SJCRH30 (cell line): Measurements from ENCODE around the gene SRMS. TPM values are rescaled to one million over a fixed set of nuclear protein-coding genes. Genes with fewer than 3 reads are reported as not detected.
A peak's percentile ranks its signal among the peaks of the same experiment; 100 is the strongest.

Source experiments
- DNase-seq, 2 experiments: peaks; one replicate each; pipeline ENCODE4 v3.0.0-alpha.2; 2015 to 2020
- H3K27ac ChIP-seq: fragments of 250-450 bp; sonication (Bioruptor Pico); 2 replicates; pipeline ENCODE4 v1.5.1; 2020; ENCODE audit warnings: mild to moderate bottlenecking, moderate library complexity
- H3K27me3 ChIP-seq: fragments of 250-450 bp; sonication (Bioruptor Pico); 2 replicates; pipeline ENCODE4 v1.5.1; 2020; ENCODE audit warnings: mild to moderate bottlenecking, moderate library complexity
- H3K36me3 ChIP-seq: fragments of 250-450 bp; sonication (Bioruptor Pico); 2 replicates; pipeline ENCODE4 v1.5.1; 2020; ENCODE audit warnings: mild to moderate bottlenecking, moderate library complexity
- H3K4me1 ChIP-seq: fragments of 250-450 bp; sonication (Bioruptor Pico); 2 replicates; pipeline ENCODE4 v1.5.1; 2020; ENCODE audit warnings: mild to moderate bottlenecking, moderate library complexity
- H3K4me3 ChIP-seq: fragments of 250-450 bp; sonication (Bioruptor Pico); 2 replicates; pipeline ENCODE4 v1.5.1; 2020; ENCODE audit warnings: mild to moderate bottlenecking, moderate library complexity
- H3K9me3 ChIP-seq: fragments of 250-450 bp; sonication (Bioruptor Pico); replicated peaks from 2 replicates; pipeline ENCODE4 v1.5.1; 2020; ENCODE audit warnings: mild to moderate bottlenecking, moderate library complexity
- total RNA-seq: library from RNA; depleted of rRNA; stranded (reverse); fragments of >200 nt; shearing (Covaris generic); gene quantifications from 2 replicates; pipeline ENCODE4 v1.2.3, GENCODE V29; 2014

Gene SRMS
- total RNA-seq, 1 experiment from 2014 or later = not detected

DNA sequence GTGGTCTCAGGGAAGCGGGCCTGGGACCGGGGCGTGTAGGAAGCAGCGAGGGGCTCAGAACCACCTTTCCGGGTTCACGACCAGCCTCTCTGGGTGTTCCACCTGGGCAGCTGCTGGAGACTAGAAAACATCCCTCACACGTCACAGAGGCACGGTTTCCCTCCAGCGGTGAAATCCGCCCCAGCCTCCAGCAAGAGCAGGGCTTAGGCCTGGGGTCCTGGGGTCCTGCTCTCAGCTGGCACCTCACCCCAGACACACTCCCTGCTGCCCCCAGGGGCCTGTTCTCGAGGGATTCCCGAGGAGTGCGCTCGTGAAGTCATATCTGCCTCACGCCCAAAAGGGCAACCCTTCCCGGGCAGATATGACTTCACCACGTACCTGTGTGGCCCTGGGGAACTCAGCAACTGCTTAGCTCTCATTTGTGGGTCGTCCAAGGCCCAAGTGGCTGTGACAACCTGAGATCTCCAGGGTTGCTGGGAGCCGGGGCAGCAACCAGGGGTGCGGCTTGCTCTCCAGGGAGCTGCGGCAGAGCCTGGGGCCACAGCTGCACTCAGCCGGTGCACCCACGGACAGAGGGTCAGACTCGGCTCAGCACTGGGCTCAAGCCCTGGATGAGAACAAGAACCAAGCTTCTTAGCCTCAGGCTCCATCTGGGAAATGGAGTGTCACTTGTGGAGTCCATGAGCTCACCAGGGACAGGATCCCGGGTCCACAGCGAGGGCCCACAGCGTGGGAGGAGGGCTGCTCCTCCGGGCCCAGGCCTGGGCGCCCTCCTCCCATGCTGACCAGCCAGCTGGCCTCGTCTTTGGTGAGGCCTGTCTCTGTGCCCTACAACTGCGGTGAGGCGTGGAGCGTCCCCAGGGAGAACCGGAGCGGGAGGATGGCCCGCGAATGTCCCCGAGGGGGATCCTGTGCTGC, 7.1 kb upstream of the SRMS start:
- DNase-seq = no peak
- Histone ChIP-seq H3K36me3 (no peaks in the 10 kb centered on the region), H3K4me3 (no peak overlapping the region), H3K9me3 (no peaks in the 10 kb centered on the region), H3K27ac (no peak overlapping the region), H3K4me1 (peaks cover 8% of the 10 kb centered on the region; the same call in 1 of the 2 replicates), H3K27me3 (peaks cover 17% of the 10 kb centered on the region)

DNA sequence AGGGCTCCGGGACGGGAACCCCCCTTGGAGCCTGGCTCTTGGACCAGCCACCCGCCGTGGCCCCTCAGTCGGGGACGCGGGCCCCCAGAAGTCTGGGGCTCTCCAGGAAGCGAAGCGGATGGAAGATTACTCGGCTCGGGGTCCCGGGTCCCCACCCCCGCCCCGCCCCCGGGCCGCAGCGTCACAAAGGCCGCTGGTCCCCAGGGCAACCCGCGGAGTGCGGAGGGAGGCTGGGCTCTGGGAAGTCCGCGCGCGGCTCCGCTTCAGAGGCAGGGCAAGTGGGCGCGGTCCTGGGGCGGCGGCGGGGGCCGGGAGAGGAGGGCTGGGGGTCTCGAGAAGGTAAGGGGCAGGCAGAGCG, 6.4 kb upstream of the SRMS start, which contains the start of gene FNDC11:
Gene FNDC11, plus strand, starts transcription at position 227 of the 358 bp plus-strand sequence. CDS start 1,505 bp downstream, outside the sequence.
- H3K36me3 ChIP-seq = no peaks in the 10 kb centered on the region
- no peak for DNase-seq
- H3K27me3 ChIP-seq = peaks cover 20% of the 10 kb centered on the region
- H3K4me1 ChIP-seq = peaks cover 8% of the 10 kb centered on the region; the same call in 1 of the 2 replicates
- H3K4me3 ChIP-seq = no peak within 1 kb of the TSS
- no peaks in the 10 kb centered on the region for H3K9me3 ChIP-seq
- H3K27ac ChIP-seq = no peak within 1 kb of the TSS

DNA sequence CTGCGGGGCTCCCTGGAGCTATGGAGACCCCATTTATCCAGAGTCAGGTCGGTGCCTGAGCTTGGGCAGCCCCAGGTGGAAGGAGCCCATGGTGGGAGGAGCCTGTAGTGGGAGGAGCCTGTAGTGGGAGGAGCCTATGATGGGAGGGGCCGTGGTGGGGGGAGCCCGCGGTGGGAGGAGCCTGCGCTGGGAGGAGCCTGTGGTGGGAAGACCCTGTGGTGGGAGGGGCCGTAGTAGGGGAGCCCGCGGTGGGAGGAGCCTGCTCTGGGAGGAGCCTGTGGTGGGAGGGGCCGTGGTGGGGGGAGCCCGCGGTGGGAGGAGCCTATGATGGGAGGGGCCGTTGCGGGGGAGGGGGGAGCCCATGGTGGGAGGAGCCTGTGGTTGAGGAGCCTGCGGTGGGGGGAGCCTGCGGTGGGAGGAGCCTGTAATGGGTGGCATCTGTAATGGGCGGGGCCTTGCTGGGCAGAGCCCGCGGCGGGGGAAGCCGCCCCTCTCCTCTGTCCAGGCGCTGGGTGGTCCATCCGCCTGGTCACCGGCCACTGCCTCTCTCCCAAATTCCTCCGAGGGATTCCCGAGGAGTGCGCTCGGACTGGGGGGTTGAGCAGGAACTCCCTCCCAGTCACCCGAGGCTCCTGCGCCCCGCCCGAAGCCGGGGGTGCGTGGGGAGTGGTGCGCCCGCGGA, 5.8 kb upstream of the SRMS start:
- H3K4me1 ChIP-seq = peaks cover 8% of the 10 kb centered on the region; the same call in 1 of the 2 replicates
- peak; percentile 74 to 75 for DNase-seq
- H3K27me3 ChIP-seq = peaks cover 24% of the 10 kb centered on the region
- H3K4me3 ChIP-seq = no peak overlapping the region
- no peaks in the 10 kb centered on the region for H3K36me3 ChIP-seq
- H3K9me3 ChIP-seq = no peaks in the 10 kb centered on the region
- no peak overlapping the region for H3K27ac ChIP-seq

DNA sequence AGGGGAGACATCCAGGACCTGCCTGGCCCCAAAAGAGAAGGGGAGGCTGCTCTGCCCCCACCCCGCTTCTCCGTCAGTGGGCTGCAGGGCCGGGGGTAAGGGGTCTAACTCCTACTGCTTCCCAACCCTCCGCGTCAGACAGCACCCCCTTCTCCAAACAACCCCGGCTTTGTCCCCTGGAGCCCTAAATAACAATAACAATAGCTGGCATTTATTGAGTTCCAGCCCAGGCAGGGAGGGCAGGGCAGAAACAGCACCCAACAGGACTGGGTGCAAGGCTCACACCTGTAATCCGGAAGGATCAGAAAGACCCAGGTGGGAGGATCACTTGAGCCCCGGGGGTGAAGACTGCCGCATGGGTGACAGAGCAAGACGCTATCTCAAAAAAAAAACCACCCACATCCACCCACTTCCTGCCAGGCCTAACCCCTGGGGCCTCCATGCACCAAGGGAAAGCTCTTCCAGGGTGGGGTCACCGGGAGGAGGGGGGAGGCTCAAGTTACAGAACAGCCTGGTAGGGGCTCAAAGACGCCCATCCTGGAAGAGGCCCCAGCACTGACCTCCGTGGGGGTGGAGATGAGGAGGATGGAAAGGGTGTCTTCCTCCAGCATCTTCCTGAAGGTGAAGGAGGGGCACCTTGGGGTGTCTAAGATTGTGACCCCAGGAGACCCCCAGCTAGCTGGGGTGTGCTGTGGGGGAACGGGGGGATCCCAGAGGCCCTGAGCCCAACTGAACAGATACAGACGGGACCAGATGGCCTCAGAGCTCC, 5.1 kb upstream of the SRMS start:
- no peaks in the 10 kb centered on the region for H3K9me3 ChIP-seq
- peaks cover 30% of the 10 kb centered on the region for H3K27me3 ChIP-seq
- H3K4me3 ChIP-seq = no peak overlapping the region

DNA sequence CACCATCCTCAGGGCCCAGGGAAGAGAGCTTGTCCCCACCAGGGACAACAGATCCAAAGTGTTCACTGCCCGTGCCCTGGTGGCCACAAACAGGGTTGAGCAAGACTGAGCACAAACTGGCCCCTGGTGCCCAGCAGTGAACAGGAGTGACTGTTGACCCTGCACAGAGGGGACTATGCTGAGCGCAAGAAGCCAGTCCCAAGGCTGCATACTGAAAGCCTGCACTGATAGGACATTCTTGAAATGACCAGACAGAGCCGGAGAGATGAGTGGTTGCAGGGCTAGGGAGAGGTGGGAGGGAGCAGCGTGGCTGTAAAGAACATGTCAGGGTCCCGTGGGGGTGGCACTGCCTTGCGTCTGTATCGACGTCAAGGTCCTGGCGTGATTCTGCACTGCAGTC, 3.5 kb upstream of the SRMS start:
- no peaks in the 10 kb centered on the region for H3K36me3 ChIP-seq
- no peak overlapping the region for H3K27ac ChIP-seq
- peaks cover 40% of the 10 kb centered on the region for H3K27me3 ChIP-seq
- H3K4me1 ChIP-seq = peaks cover 8% of the 10 kb centered on the region; the same call in 1 of the 2 replicates
- no peak for DNase-seq
- H3K9me3 ChIP-seq = no peaks in the 10 kb centered on the region
- no peak overlapping the region for H3K4me3 ChIP-seq

More for the DNA sequence above, 5.1 kb upstream of the SRMS start:
- peak in 1 of 2 experiments; percentile 66 for DNase-seq
- no peak overlapping the region for H3K27ac ChIP-seq
- no peaks in the 10 kb centered on the region for H3K36me3 ChIP-seq
- H3K4me1 ChIP-seq = peaks cover 8% of the 10 kb centered on the region; the same call in 1 of the 2 replicates

DNA sequence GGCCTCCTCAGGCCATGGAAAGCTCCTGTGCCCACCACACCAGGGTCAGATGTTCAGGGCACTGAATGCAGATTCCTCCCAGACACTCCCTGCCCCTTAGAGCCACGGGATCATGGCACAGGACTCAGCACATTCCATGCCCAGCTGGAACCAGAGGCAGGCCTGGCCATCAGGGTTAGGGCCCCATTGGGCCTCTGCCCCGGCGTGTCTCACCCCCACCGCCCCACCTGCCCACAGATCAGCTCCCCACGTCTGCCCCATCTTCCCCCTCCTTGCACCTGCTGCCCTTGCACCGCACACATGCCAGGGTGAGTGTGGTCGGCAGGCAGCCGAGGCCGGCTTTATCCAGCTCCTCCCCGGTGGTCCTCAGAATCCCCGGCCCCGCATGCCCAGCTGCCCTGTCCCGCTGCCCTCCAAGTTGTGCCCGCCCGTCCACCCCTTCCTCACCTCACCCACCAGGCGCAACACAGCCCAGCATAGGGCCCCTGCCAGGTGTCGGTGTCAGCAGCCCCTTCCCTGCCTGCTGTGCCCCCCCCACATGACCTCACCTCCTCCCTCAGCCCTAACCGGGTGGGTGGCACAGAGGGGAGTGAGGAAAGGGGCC, 2.2 kb upstream of the SRMS start:
- no peak for DNase-seq
- Histone ChIP-seq H3K36me3 (no peaks in the 10 kb centered on the region), H3K4me1 (peaks cover 8% of the 10 kb centered on the region; the same call in 1 of the 2 replicates), H3K27me3 (peaks cover 51% of the 10 kb centered on the region), H3K9me3 (no peaks in the 10 kb centered on the region), H3K4me3 (no peak overlapping the region), H3K27ac (no peak overlapping the region)

DNA sequence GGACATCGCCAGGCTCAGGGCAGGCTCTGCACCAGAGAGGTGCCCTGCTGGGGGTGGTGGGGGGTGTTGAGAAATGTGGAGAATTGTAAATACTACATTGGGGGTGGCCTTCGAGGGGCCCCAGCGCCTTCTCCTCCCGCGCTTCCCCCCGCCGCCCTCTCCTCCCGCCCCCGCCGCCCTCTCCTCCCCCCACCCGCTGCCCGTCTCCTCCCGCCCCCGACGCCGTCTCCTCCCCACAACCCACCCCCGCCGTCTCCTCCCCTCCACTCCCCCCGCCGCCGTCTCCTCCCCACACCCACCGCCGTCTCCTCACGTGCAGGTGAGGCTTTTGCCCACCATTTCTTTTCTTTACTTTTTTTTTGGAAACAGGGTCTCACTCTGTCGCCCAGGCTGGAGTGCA, 1.5 kb upstream of the SRMS start:
- no peaks in the 10 kb centered on the region for H3K36me3 ChIP-seq
- peaks cover 59% of the 10 kb centered on the region for H3K27me3 ChIP-seq
- H3K9me3 ChIP-seq = no peaks in the 10 kb centered on the region
- DNase-seq = no peak
- H3K27ac ChIP-seq = no peak overlapping the region
- peaks cover 8% of the 10 kb centered on the region; the same call in 1 of the 2 replicates for H3K4me1 ChIP-seq
- no peak overlapping the region for H3K4me3 ChIP-seq

DNA sequence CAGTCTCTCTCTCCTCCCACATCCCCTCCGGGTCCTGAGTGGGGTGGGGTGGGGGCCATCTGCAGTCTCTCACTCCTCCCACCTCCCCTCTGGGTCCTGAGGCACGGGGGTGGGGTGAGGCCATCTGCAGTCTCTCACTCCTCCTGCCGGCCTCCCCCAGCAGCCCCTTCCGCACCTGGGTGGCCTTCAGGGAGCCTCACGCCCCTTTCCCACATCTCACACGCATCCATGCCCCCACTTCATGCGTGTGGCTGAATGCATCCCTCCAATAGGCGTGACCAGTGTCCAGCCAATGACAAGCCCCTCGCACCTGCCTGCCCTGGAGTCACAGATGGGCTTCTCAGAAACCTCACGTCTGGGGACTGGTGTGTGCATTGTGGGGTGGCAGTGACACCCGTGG, 993 bp upstream of the SRMS start:
- no peak for DNase-seq
- Histone ChIP-seq H3K27ac (no peak overlapping the region), H3K27me3 (peaks cover 64% of the 10 kb centered on the region), H3K9me3 (no peaks in the 10 kb centered on the region), H3K4me3 (no peak overlapping the region), H3K4me1 (peaks cover 8% of the 10 kb centered on the region; the same call in 1 of the 2 replicates), H3K36me3 (no peaks in the 10 kb centered on the region)

DNA sequence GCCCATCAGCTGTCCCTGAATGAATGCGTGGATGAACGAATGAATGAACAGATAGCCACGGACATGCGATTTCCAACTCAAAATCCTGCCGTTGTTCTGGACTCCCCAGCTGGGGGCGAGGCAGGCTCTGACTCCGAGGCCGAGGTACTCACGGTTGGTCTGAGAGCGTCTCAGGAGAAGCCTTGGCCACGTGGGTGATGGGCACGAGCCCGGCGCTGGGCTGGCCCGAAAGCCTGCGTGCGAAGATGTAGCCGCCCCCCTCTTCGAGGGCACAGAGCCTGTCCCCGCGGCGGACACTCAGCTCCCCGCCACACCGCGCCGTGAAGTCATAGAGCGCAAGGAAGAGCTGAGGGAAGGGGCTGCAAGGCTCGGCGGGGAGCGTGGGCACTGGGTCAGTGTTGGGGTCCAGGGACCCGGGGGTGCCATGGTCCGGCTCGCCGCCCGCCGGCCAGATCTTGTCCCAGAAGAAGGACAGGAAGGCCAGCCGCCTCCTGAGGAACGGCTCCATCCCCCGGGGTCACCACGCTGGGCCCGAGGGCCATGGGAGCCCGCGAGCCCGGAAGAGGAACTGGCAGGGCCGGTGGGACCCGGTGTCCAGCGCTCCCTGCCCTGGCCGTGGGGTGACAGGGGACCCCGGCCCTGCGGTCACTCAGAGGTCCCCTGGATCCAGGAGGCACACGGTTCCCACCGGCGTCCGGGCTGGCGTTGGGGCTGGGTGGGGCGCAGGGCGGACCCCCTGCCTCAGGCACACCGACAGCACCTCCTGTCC, 409 bp downstream of the SRMS start:
- H3K4me3 ChIP-seq = no peak overlapping the region
- H3K27ac ChIP-seq = no peak overlapping the region
- H3K36me3 ChIP-seq = no peaks in the 10 kb centered on the region
- no peaks in the 10 kb centered on the region for H3K4me1 ChIP-seq
- H3K27me3 ChIP-seq = peaks cover 70% of the 10 kb centered on the region
- no peak for DNase-seq
- H3K9me3 ChIP-seq = no peaks in the 10 kb centered on the region

DNA sequence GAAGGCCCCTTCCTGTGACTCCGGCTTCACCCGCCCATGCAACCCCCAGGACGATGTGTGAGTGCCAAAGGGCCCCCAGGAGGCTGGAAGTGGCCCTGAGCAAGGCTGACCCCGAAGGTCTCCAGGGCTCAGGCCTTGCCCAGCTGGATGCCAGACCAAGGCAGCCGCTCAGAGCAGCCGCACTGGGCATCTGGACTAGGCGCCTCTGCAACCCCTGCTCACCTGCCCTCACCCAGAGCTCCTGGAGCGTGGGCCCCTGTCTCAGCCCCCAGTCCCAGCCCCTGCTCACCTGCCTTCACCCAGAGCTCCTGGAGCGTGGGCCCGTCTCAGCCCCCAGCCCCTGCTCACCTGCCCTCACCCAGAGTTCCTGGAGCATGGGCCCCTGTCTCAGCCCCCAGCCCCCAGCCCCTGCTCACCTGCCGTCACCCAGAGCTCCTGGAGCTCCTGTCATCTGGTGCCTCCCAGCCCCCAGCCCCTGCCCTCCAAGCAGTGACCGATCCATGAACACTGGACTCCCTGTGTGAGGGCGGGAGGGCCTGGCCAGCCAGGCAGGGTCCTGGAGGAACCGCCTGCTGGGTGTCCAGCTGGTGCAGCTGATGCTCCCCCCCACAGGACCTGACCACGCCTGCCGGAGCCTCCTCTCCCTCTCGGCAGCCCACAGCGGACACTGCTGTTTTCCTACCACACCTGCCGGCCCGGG, 1.1 kb downstream of the SRMS start:
- Histone ChIP-seq H3K27me3 (peaks cover 70% of the 10 kb centered on the region), H3K27ac (no peak overlapping the region), H3K4me1 (no peaks in the 10 kb centered on the region), H3K36me3 (no peaks in the 10 kb centered on the region), H3K4me3 (no peak overlapping the region), H3K9me3 (no peaks in the 10 kb centered on the region)
- no peak for DNase-seq

DNA sequence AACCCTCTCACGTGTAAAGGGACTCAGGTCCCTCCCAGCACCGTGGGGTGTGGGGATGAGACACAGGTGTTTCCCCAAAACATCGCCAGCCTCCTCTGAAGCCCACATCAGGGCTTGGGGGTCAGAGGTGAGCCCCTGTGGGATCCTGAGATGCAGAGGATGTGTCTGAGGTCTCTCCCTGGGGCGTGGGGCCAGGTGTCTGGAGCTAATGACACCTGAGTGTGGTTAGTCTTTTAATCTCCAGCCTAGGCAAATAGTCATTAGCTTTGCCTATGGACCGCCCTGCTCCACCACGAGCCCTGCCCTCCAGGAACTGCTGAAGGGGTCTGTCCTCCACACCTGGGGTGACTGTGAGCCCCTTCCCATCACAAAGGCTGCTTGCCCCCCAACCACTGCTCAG, 1.7 kb downstream of the SRMS start:
- peaks cover 68% of the 10 kb centered on the region for H3K27me3 ChIP-seq
- no peak for DNase-seq
- H3K4me3 ChIP-seq = no peak overlapping the region
- no peaks in the 10 kb centered on the region for H3K4me1 ChIP-seq
- H3K36me3 ChIP-seq = no peaks in the 10 kb centered on the region
- H3K27ac ChIP-seq = no peak overlapping the region
- H3K9me3 ChIP-seq = no peaks in the 10 kb centered on the region

DNA sequence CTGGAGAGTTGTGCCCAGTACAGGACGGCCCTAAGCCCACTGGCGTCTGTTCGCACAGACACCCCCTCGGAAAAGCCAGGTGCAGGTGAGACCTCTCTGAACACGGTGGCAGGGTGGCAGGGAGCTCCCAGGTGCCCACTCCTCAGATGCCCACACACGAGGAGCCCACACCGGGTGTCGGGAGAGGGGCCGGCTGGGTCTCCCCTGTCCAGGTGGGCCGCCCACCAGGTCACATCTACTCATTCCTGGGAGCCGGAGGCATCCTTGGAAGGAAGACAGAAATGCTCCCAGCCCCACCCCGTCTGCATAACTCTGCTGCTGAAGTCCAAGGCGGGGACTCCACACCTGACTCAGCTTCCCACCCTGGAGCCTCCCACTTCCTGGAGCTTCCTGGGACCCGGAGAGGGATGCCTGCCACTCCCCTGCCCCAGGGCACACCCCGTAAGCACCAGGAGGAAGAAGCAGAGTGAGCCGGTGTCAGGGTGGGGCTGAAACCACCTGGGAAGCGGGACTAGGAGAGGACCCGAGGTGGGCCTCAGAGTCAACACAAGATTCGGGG, 2.5 kb downstream of the SRMS start:
- Histone ChIP-seq H3K36me3 (no peaks in the 10 kb centered on the region), H3K4me1 (no peaks in the 10 kb centered on the region), H3K9me3 (no peaks in the 10 kb centered on the region), H3K27ac (no peak overlapping the region), H3K4me3 (no peak overlapping the region), H3K27me3 (peaks cover 63% of the 10 kb centered on the region)
- DNase-seq = no peak
